DND-41 (cell line): Measurements from ENCODE around the gene ABCB8.

Experiments used
- ATAC-seq: fragments of 200-7000 bp; cut with Tn5 transposase; 3 replicates; pipeline ENCODE4 v1.9.1; 2021; ENCODE audit warnings: low read depth; ENCODE audit not compliant: insufficient read depth
- DNase-seq: peaks from one replicate; pipeline ENCODE4 v3.0.0-alpha.2; 2020
- H2AFZ ChIP-seq: 2 replicates; pipeline ENCODE4 v1.6.0; 2012; ENCODE audit warnings: low read depth, low read length
- H3K27ac ChIP-seq: 2 replicates; pipeline ENCODE4 v1.5.1; 2012; ENCODE audit warnings: low read length, inconsistent platforms
- H3K27me3 ChIP-seq: fragments of 200-600 bp; sonication (generic); 2 replicates; pipeline ENCODE4 v1.6.0; 2012; ENCODE audit warnings: low read length, mild to moderate bottlenecking, inconsistent platforms; ENCODE audit not compliant: insufficient read depth, poor library complexity
- H3K36me3 ChIP-seq: 2 replicates; pipeline ENCODE4 v1.5.1; 2012; ENCODE audit warnings: low read length, inconsistent platforms; ENCODE audit not compliant: insufficient read depth
- H3K4me1 ChIP-seq: 2 replicates; pipeline ENCODE4 v1.5.1; 2012; ENCODE audit warnings: mild to moderate bottlenecking, low read length; ENCODE audit not compliant: insufficient read depth
- H3K4me2 ChIP-seq: 2 replicates; pipeline ENCODE4 v1.6.0; 2012; ENCODE audit warnings: mild to moderate bottlenecking, moderate library complexity, low read length, inconsistent platforms; ENCODE audit not compliant: insufficient read depth
- H3K4me3 ChIP-seq, 2 experiments: fragments of 200-600 bp in 1 of 2; shearing (Covaris generic) in 1 of 2; 2 replicates each; pipeline ENCODE4 v1.5.1; 2012 to 2016; ENCODE audit warnings: inconsistent platforms in 2 of 2, low read length in 2 of 2, mild to moderate bottlenecking in 2 of 2, low read depth in 1 of 2, moderate library complexity in 1 of 2
- H3K79me2 ChIP-seq: 2 replicates; pipeline ENCODE4 v1.6.0; 2012; ENCODE audit warnings: low read length, inconsistent platforms; ENCODE audit not compliant: insufficient read depth
- H3K9ac ChIP-seq: 2 replicates; pipeline ENCODE4 v1.6.0; 2012; ENCODE audit warnings: low read depth, mild to moderate bottlenecking, inconsistent platforms, low read length, moderate library complexity
- H3K9me3 ChIP-seq: 2 replicates; pipeline ENCODE4 v1.5.1; 2012; ENCODE audit warnings: low read length, moderate library complexity, mild to moderate bottlenecking, inconsistent platforms; ENCODE audit not compliant: insufficient read depth, severe bottlenecking
- H4K20me1 ChIP-seq: 2 replicates; pipeline ENCODE4 v1.6.0; 2012; ENCODE audit warnings: low read length; ENCODE audit not compliant: insufficient read depth
- CTCF ChIP-seq: IDR thresholded peaks from 2 replicates; pipeline ENCODE4 v1.5.1; 2012; ENCODE audit warnings: borderline replicate concordance, low read length, moderate library complexity, mild to moderate bottlenecking; ENCODE audit not compliant: poor library complexity, severe bottlenecking; ENCODE audit errors: extremely low read depth
- EZH2 ChIP-seq: IDR thresholded peaks from 3 replicates; pipeline ENCODE4 v1.6.1; 2012; ENCODE audit warnings: borderline replicate concordance, low read depth, mild to moderate bottlenecking, moderate library complexity, low read length, inconsistent platforms; ENCODE audit not compliant: severe bottlenecking

ABCB8 gene

GRCh38 chr7:151074817-151075661 lies 46.8 kb downstream of the ABCB8 start:
- ATAC-seq (no peak), DNase-seq (no peak)
- Histone ChIP-seq H3K9me3 (no peaks in the 10 kb centered on the region), H3K4me2 (no peak overlapping the region), H2AFZ (no peak overlapping the region), H3K9ac (no peak overlapping the region), H3K4me3 (no peak overlapping the region), H3K36me3 (peaks cover 87% of the 10 kb centered on the region), H3K79me2 (peaks cover 19% of the 10 kb centered on the region), H4K20me1 (peaks cover 38% of the 10 kb centered on the region), H3K27me3 (no peaks in the 10 kb centered on the region), H3K27ac (no peak overlapping the region), H3K4me1 (peaks cover 24% of the 10 kb centered on the region)
- TF ChIP-seq EZH2 (no peak), CTCF (no peak)

- Histone ChIP-seq H3K4me1 (peaks cover 25% of the 10 kb centered on the region), H3K36me3 (peaks cover 85% of the 10 kb centered on the region), H2AFZ (no peak overlapping the region), H3K9ac (no peak overlapping the region), H3K4me3 (no peak overlapping the region), H3K9me3 (no peaks in the 10 kb centered on the region), H4K20me1 (peaks cover 39% of the 10 kb centered on the region), H3K27me3 (no peaks in the 10 kb centered on the region), H3K4me2 (no peak overlapping the region), H3K27ac (no peak overlapping the region), H3K79me2 (peaks cover 24% of the 10 kb centered on the region)
- no peak for TF ChIP-seq CTCF
- no peak for TF ChIP-seq EZH2
- DNase-seq: no peak
- ATAC-seq: no peak
Observed at GRCh38 chr7:151075662-151075971, 47.4 kb downstream of the ABCB8 start.

- Histone ChIP-seq H3K79me2 (peaks cover 27% of the 10 kb centered on the region), H3K27ac (no peak overlapping the region), H3K4me3 (no peak overlapping the region), H3K4me2 (no peak overlapping the region), H3K36me3 (peaks cover 81% of the 10 kb centered on the region), H3K27me3 (no peaks in the 10 kb centered on the region), H3K4me1 (peaks cover 28% of the 10 kb centered on the region), H4K20me1 (peaks cover 39% of the 10 kb centered on the region), H3K9ac (no peak overlapping the region), H2AFZ (no peak overlapping the region), H3K9me3 (no peaks in the 10 kb centered on the region)
- TF ChIP-seq CTCF: no peak
- no peak for TF ChIP-seq EZH2
- DNase-seq: no peak
- ATAC-seq: no peak
Observed at GRCh38 chr7:151075978-151076426, 47.8 kb downstream of the ABCB8 start.
